OCI-M2 (cell line): ENCODE data around the gene TRPC4AP.
"Not testable (repeated sequence)": the region's sequence is repeated elsewhere in the genome, so short reads cannot be mapped to it uniquely, and the experiment has no call there.

ENCODE experiments used
- DNase-seq: peaks from one replicate; lab custom pipeline; 2025; ENCODE audit not compliant: unreplicated experiment; lab: John Stamatoyannopoulos, UW

The TRPC4AP gene

DNA sequence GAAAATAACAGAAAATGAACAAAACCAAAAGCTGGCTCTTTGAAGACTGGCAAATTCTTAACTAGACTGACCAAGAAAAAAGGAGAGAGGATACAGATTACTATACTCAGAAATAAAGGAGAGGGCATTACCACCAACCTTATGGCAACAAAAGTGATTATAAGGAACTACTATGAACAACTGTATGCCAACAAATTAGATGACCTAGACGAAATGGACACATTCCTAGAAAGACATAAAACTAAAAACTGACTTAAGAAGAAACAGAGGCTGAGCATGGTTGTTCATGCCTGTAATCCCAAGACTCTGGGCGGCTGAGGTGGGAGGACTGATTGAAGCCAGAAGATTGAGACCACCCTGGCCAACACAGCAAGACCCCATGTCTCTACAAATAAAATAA lies 33.5 kb downstream of the TRPC4AP start:
- DNase-seq, result no peak

- DNase-seq, result no peak
Observed at GRCh38 chr20:35055445-35056276, 36.9 kb downstream of the TRPC4AP start.

DNA sequence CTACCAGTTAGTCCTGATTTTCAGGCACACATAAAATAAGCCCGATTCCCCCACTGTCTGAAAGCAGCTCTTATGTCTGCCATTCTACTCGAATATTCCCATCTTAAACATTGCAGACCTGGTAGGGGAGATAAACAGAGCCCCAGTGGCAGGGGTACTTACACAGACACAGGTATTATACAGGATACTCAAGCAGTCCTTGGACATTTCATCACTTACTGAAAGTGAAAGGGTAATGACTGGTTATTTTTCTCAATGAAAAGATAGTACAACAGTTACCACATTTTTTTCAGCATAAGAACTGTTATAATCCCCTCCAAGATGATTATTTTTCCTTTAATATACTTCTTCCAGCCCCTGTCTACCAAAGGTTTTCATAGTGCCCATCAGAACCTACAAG lies 37.8 kb downstream of the TRPC4AP start:
- DNase-seq, result no peak

GRCh38 chr20:35052616-35053015 lies 40.0 kb downstream of the TRPC4AP start:
- DNase-seq, result not testable (repeated sequence)

GRCh38 chr20:35049776-35050352 lies 42.7 kb downstream of the TRPC4AP start:
- DNase-seq, result no peak

DNA sequence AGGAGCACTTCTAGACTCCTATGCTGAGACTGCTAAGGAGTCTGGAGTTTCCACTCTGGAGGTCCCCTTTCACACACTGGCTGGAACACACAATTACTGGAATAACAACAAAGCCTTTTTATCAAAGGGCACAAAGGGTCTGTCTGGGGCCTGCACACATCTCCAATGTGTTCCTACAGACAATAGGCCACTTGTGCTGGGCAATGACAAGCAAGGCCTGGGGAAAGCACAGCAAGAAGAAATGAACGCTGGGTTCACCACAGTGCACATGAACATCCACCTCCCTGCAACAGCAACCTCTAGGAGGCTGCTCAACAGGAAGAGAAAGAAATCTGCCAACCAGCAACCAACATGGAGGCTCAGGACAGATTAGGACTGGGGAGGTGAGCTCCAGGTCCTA lies 43.9 kb downstream of the TRPC4AP start:
- DNase-seq, result no peak

DNA sequence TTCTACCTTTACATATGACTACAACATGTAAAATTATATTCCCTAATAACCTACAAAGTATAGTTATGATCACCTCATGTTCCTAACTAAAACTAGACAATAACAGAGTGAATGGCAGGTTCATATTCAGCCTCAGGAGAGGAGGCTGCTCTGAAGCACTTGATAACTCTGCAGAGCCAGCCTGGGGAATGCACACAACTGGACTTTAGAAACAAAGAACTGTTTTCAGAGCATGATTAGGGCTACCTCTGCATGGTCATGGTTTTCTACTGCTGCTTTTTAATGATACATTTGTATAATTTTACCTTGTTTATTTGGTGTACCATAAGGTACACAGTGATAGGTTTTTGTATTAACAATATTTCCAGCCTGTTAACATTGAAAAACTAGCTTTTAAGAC lies 50.3 kb downstream of the TRPC4AP start:
- DNase-seq, result no peak

- no peak for DNase-seq
Observed at GRCh38 chr20:35040646-35041045, 52.0 kb downstream of the TRPC4AP start.

GRCh38 chr20:35039846-35040489 lies 52.6 kb downstream of the TRPC4AP start:
- no peak for DNase-seq

- DNase-seq, result no peak
Observed at GRCh38 chr20:35039146-35039545, 53.5 kb downstream of the TRPC4AP start.

DNA sequence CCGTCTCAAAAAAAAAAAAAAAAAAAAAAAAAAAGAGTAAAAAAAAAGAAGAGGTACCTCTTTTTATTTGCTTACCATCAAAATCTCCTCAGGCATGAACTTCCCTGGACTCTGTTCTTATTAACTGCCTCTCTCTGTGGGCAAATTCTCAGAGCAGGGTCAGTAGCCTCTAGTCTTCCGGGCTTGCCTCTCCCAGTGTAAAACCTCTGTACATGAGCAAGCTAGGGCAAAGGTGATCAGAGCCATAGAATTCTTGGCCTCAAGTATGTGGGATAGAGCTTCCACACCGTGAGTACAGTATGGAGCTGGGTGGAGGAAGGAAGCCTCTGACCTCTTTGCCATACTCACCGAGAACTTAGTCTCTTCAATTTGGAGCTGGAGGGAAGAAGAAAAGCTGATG lies 58.5 kb downstream of the TRPC4AP start:
- no peak for DNase-seq

DNA sequence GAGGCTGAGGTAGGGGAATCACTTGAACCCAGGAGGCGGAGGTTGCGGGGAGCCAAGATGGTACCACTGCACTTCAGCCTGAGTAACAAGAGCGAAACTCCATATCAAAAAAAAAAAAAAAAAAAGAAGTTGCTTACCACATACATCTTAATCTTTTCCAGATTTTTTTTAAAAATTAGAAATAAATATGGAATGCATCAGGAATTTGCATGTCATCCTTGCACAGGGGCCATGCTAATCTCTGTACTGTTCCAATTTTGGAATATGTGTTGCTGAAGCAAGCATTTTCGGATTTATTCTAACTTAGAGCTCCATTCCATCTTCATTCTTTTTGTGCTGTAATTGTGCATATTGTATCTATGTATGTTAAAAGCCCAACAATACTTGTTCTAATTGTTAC lies 62.5 kb downstream of the TRPC4AP start:
- DNase-seq, result no peak

GRCh38 chr20:35027301-35027700 lies 65.3 kb downstream of the TRPC4AP start:
- DNase-seq, result no peak

GRCh38 chr20:35025116-35025515 lies 67.5 kb downstream of the TRPC4AP start:
- DNase-seq, result no peak

- no peak for DNase-seq
Observed at GRCh38 chr20:35023624-35024023, 69.0 kb downstream of the TRPC4AP start.

- no peak for DNase-seq
Observed at GRCh38 chr20:35021831-35022230, 70.8 kb downstream of the TRPC4AP start.

DNA sequence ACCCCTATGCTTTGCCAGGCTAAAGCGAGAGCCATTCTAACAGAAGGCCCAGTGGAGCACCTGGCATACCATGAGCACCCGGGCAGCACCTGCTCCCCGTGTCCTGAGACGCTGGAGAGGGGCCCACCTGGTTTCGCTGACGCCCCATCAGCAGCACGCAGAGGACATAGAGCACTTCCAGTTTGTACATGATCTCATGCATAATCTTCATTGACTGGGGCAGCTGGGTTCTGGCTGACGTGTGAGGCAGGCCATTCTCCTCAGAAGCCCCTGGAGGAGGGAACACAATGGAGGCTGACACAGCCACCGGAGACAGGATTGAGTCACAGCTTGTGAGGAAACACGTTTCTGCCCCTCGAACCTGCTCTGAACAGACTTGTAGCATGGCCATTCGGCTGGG lies 71.5 kb downstream of the TRPC4AP start:
- DNase-seq, result no peak

GRCh38 chr20:35020108-35020928 lies 72.3 kb downstream of the TRPC4AP start:
- no peak for DNase-seq

DNA sequence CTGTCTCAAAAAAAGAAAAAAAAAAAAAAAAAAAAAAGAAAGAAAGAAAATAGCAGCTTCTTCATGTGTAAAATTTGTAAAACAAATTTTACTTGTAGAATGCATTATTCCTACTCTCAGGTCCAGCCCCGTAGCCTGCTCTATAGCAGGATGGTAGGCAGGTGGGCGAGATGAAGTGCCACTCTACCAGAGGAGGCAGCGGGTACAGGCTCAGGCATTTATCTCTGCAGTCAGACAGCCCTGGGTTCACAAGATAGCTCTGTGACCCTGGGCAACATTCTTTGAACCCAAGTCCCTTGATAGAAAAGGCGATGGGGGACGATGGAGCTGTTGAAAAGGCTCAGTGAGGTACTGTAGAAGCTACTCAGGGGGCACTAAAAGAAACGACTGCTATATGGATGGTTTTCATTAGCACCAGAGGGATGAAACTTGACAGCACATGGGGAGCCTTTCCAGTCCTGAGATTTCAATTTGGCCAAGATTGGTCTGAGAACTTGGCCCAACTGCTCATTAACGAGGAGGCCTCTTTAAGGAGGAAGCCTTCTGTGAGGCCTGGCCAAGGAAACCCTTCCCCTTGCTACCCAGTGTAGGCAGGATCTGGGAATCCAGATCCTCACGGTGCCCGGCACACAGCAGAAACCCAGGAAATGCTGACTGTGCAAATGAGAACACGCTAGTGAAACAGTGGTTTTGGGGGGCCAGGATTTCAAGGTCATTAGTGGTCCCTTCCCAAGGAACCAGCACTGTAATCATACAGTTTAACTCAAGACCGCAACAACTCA lies 73.8 kb downstream of the TRPC4AP start:
- DNase-seq, result no peak

- DNase-seq, result no peak
Observed at GRCh38 chr20:35017099-35017835, 75.3 kb downstream of the TRPC4AP start.
